Measurements from ENCODE around the gene C1orf52. TPM values are rescaled to one million over a fixed set of nuclear protein-coding genes. Genes with fewer than 3 reads are reported as not detected.

C1orf52 gene
- total and polyA plus RNA-seq, 2 of the 13 experiments (the other 11 are each of a cell fraction or from before 2014, with no cell fraction given), result 19.4 to 27.4 TPM

GRCh38 chr1:85200463-85201339 lies 58.8 kb downstream of the C1orf52 start, which contains the start of gene SYDE2 (continued):
- TF ChIP-seq ZNF792 (CRISPR knock-in tag; IDR thresholded peaks at IDR 0.05) (no peak), AKAP8 (CRISPR knock-in tag; IDR thresholded peaks at IDR 0.05) (no peak), ZFP36 (IDR thresholded peaks at IDR 0.05; ENCODE audit: borderline replicate concordance, low read depth, low read length, partially characterized antibody) (no peak), ZBTB21 (CRISPR knock-in tag; IDR thresholded peaks at IDR 0.05) (0 out of 2 replicates have a peak, but pooled peaks have one; percentile 7), ZHX1 (CRISPR knock-in tag; IDR thresholded peaks at IDR 0.05; ENCODE audit: low read depth) (no peak), DNMT1 (CRISPR knock-in tag; IDR thresholded peaks at IDR 0.05) (0 out of 2 replicates have a peak, but pooled peaks have one; percentile 15), ZNF800 (CRISPR knock-in tag; IDR thresholded peaks at IDR 0.05) (0 out of 2 replicates have a peak, but pooled peaks have one; percentile 25), TBL1XR1 (IDR thresholded peaks at IDR 0.05; ENCODE audit: borderline replicate concordance, low read length, partially characterized antibody) (no peak), PAX8 (CRISPR knock-in tag; IDR thresholded peaks at IDR 0.05; ENCODE audit: borderline replicate concordance) (no peak), RBFOX2 (IDR thresholded peaks at IDR 0.05; ENCODE audit: low read depth, low read length) (peak; percentile 75), MAF1 (CRISPR knock-in tag; IDR thresholded peaks at IDR 0.05; ENCODE audit: borderline replicate concordance) (no peak), ZNF660 (CRISPR knock-in tag; IDR thresholded peaks at IDR 0.05; ENCODE audit: borderline replicate concordance, low read depth) (no peak), CENPX (CRISPR knock-in tag; IDR thresholded peaks at IDR 0.05) (no peak), ZNF446 (CRISPR knock-in tag; IDR thresholded peaks at IDR 0.05) (peak; percentile 87), MAFG (CRISPR knock-in tag; IDR thresholded peaks at IDR 0.05) (no peak)
- TF ChIP-seq, protein P1, sequence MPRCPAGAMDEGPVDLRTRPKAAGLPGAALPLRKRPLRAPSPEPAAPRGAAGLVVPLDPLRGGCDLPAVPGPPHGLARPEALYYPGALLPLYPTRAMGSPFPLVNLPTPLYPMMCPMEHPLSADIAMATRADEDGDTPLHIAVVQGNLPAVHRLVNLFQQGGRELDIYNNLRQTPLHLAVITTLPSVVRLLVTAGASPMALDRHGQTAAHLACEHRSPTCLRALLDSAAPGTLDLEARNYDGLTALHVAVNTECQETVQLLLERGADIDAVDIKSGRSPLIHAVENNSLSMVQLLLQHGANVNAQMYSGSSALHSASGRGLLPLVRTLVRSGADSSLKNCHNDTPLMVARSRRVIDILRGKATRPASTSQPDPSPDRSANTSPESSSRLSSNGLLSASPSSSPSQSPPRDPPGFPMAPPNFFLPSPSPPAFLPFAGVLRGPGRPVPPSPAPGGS (CRISPR knock-in tag; IDR thresholded peaks at IDR 0.05), result no peak
- TF ChIP-seq, protein P2, sequence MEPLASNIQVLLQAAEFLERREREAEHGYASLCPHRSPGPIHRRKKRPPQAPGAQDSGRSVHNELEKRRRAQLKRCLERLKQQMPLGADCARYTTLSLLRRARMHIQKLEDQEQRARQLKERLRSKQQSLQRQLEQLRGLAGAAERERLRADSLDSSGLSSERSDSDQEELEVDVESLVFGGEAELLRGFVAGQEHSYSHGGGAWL (CRISPR knock-in tag; IDR thresholded peaks at IDR 0.05), result no peak; the same call in 1 of the 2 replicates
- TF ChIP-seq, protein P3, sequence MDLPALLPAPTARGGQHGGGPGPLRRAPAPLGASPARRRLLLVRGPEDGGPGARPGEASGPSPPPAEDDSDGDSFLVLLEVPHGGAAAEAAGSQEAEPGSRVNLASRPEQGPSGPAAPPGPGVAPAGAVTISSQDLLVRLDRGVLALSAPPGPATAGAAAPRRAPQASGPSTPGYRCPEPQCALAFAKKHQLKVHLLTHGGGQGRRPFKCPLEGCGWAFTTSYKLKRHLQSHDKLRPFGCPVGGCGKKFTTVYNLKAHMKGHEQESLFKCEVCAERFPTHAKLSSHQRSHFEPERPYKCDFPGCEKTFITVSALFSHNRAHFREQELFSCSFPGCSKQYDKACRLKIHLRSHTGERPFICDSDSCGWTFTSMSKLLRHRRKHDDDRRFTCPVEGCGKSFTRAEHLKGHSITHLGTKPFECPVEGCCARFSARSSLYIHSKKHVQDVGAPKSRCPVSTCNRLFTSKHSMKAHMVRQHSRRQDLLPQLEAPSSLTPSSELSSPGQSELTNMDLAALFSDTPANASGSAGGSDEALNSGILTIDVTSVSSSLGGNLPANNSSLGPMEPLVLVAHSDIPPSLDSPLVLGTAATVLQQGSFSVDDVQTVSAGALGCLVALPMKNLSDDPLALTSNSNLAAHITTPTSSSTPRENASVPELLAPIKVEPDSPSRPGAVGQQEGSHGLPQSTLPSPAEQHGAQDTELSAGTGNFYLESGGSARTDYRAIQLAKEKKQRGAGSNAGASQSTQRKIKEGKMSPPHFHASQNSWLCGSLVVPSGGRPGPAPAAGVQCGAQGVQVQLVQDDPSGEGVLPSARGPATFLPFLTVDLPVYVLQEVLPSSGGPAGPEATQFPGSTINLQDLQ (CRISPR knock-in tag; IDR thresholded peaks at IDR 0.05), result no peak

Data from HepG2 (cell line).